HCT116 (cell line): ENCODE measurements around the gene TAS1R2.

Experiments
- ATF3 ChIP-seq: IDR thresholded peaks from 2 replicates; pipeline ENCODE4 v1.6.1; 2012
- CTCF ChIP-seq, 3 experiments: fragments of 200-600 bp in 1 of 3; sonication (generic) in 1 of 3; IDR thresholded peaks in 2 of 3; conservative IDR thresholded peaks in 1 of 3; 2 replicates each; pipeline ENCODE4 v1.5.1; 2012 to 2017; ENCODE audit warnings: low read depth in 2 of 3, low read length in 2 of 3, antibody characterized with exemption in 1 of 3, borderline replicate concordance in 1 of 3, control low read depth in 1 of 3, mild to moderate bottlenecking in 1 of 3, mixed read lengths in 1 of 3, mixed run types in 1 of 3, moderate library complexity in 1 of 3; ENCODE audit not compliant: insufficient read depth in 1 of 3
- ELF1 ChIP-seq: IDR thresholded peaks from 2 replicates; pipeline ENCODE4 v1.6.1; 2012; ENCODE audit warnings: low read depth, borderline replicate concordance
- EZH2 ChIP-seq: fragments of 200-600 bp; sonication (generic); IDR thresholded peaks from 2 replicates; pipeline ENCODE4 v1.6.1; 2017; ENCODE audit warnings: antibody characterized with exemption, mixed run types
- EZH2phosphoT487 ChIP-seq: fragments of 200-600 bp; IDR thresholded peaks from 2 replicates; pipeline ENCODE4 v1.6.1; 2018; ENCODE audit warnings: antibody characterized with exemption, borderline replicate concordance
- JUND ChIP-seq: IDR thresholded peaks from 2 replicates; pipeline ENCODE4 v1.6.1; 2012
- POLR2A ChIP-seq: IDR thresholded peaks from 2 replicates; pipeline ENCODE4 v1.7.0; 2011; ENCODE audit warnings: borderline replicate concordance; ENCODE audit not compliant: insufficient read depth, insufficient read length; ENCODE audit errors: extremely low read depth
- POLR2AphosphoS5 ChIP-seq: IDR thresholded peaks from 2 replicates; pipeline ENCODE4 v1.6.1; 2011; ENCODE audit warnings: mild to moderate bottlenecking, low read depth, low read length, moderate library complexity
- RAD21 ChIP-seq: IDR thresholded peaks from 2 replicates; pipeline ENCODE4 v1.6.1; 2012; ENCODE audit warnings: low read depth, mild to moderate bottlenecking
- SP1 ChIP-seq: IDR thresholded peaks from 2 replicates; pipeline ENCODE4 v1.6.1; 2012; ENCODE audit warnings: low read depth
- ZFX ChIP-seq: fragments of 450-650 bp; IDR thresholded peaks from 2 replicates; pipeline ENCODE4 v1.6.1; 2017
- ZNF274 ChIP-seq: fragments of 200-500 bp; sonication (Bioruptor generic); IDR thresholded peaks from 2 replicates; pipeline ENCODE4 v1.6.1; 2014; ENCODE audit warnings: mild to moderate bottlenecking, low read depth, low read length, inconsistent platforms
- TF ChIP-seq, protein P1 (sequence below): IDR thresholded peaks from 2 replicates; pipeline ENCODE4 v1.6.1; 2012; ENCODE audit warnings: low read depth

- no peak for TF ChIP-seq CTCF (IDR thresholded peaks at IDR 0.05 in 2 of 3, conservative IDR thresholded peaks at IDR 0.05 in 1 of 3; ENCODE audit: borderline replicate concordance in 1 of 3, insufficient read depth in 1 of 3, low read depth in 2 of 3, low read length in 2 of 3)
- TF ChIP-seq POLR2A, result no peak
- TF ChIP-seq EZH2phosphoT487, result no peak
- TF ChIP-seq ATF3, result no peak
- no peak for TF ChIP-seq RAD21
- TF ChIP-seq, protein P1, sequence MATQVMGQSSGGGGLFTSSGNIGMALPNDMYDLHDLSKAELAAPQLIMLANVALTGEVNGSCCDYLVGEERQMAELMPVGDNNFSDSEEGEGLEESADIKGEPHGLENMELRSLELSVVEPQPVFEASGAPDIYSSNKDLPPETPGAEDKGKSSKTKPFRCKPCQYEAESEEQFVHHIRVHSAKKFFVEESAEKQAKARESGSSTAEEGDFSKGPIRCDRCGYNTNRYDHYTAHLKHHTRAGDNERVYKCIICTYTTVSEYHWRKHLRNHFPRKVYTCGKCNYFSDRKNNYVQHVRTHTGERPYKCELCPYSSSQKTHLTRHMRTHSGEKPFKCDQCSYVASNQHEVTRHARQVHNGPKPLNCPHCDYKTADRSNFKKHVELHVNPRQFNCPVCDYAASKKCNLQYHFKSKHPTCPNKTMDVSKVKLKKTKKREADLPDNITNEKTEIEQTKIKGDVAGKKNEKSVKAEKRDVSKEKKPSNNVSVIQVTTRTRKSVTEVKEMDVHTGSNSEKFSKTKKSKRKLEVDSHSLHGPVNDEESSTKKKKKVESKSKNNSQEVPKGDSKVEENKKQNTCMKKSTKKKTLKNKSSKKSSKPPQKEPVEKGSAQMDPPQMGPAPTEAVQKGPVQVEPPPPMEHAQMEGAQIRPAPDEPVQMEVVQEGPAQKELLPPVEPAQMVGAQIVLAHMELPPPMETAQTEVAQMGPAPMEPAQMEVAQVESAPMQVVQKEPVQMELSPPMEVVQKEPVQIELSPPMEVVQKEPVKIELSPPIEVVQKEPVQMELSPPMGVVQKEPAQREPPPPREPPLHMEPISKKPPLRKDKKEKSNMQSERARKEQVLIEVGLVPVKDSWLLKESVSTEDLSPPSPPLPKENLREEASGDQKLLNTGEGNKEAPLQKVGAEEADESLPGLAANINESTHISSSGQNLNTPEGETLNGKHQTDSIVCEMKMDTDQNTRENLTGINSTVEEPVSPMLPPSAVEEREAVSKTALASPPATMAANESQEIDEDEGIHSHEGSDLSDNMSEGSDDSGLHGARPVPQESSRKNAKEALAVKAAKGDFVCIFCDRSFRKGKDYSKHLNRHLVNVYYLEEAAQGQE, result no peak
- no peak for TF ChIP-seq POLR2AphosphoS5
- TF ChIP-seq ZNF274, result no peak
- TF ChIP-seq EZH2, result no peak
- no peak for TF ChIP-seq ZFX
- TF ChIP-seq JUND, result no peak
- no peak for TF ChIP-seq SP1
- no peak for TF ChIP-seq ELF1
These were observed 10.6 kb upstream of the TAS1R2 start for GRCh38 chr1:18869847-18870594.
